Cardiac muscle cell (in vitro differentiated cells and primary cell): ENCODE data around the gene CORO7. TPM values are rescaled to one million over a fixed set of nuclear protein-coding genes. Genes with fewer than 3 reads are reported as not detected.
"Not testable (repeated sequence)": the region's sequence is repeated elsewhere in the genome, so short reads cannot be mapped to it uniquely, and the experiment has no call there.

ENCODE experiments used
- DNase-seq, 2 donors: peaks; one replicate each; pipeline versions ENCODE4 v3.0.0 to v3.0.0-alpha.2; 2010 to 2017; ENCODE audit warnings: low read depth in 1 of 2, low spot score in 1 of 2
- H3K27ac ChIP-seq: fragments of 200-600 bp; sonication (generic); 2 replicates; pipeline ENCODE4 v1.5.1; 2016
- H3K27me3 ChIP-seq: fragments of 200-600 bp; sonication (generic); 2 replicates; pipeline ENCODE4 v1.6.0; 2016; ENCODE audit warnings: control low read depth
- H3K36me3 ChIP-seq: fragments of 200-600 bp; sonication (generic); 2 replicates; pipeline ENCODE4 v1.5.1; 2016; ENCODE audit warnings: control low read depth
- H3K4me1 ChIP-seq: fragments of 200-600 bp; sonication (generic); 2 replicates; pipeline ENCODE4 v1.8.1; 2017; ENCODE audit warnings: low read depth, mild to moderate bottlenecking, mixed run types
- H3K4me3 ChIP-seq: fragments of 200-600 bp; sonication (generic); 2 replicates; pipeline ENCODE4 v1.5.1; 2016; ENCODE audit warnings: mild to moderate bottlenecking
- H3K9me3 ChIP-seq: fragments of 200-600 bp; sonication (generic); 2 replicates; pipeline ENCODE4 v1.5.1; 2017; ENCODE audit warnings: low read depth, mild to moderate bottlenecking, control low read depth
- CTCF ChIP-seq: IDR thresholded peaks from 2 replicates; pipeline ENCODE4 v1.5.1; 2012; ENCODE audit warnings: low read depth, mild to moderate bottlenecking, low read length
- polyA plus RNA-seq: library from polyadenylated mRNA; unstranded; fragments of >200 nt; fragmentation: Nextera tagmentation; extraction: Ambion mirVana; gene quantifications from 2 replicates; pipeline ENCODE4 v1.2.1, GENCODE V29; 2016
- total RNA-seq: library from RNA; depleted of rRNA; stranded (reverse); fragments of >200 nt; gene quantifications from 2 replicates; pipeline ENCODE4 v1.2.3, GENCODE V29; 2016

Gene CORO7
- total and polyA plus RNA-seq, 2 experiments from 2014 or later, result 62.1 to 66.5 TPM

GRCh38 chr16:4395055-4395726 lies 21.2 kb downstream of the CORO7 start:
- peaks cover 30% of the 10 kb centered on the region for H3K4me1 ChIP-seq
- no peaks in the 10 kb centered on the region for H3K9me3 ChIP-seq
- DNase-seq, result no peak

GRCh38 chr16:4393850-4394249 lies 22.5 kb downstream of the CORO7 start:
- DNase-seq, H3K4me3 ChIP-seq, H3K27me3 ChIP-seq, H3K9me3 ChIP-seq, H3K36me3 ChIP-seq: not testable (repeated sequence)
- Histone ChIP-seq H3K4me1 (peaks cover 43% of the 10 kb centered on the region), H3K27ac (peak overlapping the region; percentile 68)

More at GRCh38 chr16:4395055-4395726, 21.2 kb downstream of the CORO7 start:
- no peaks in the 10 kb centered on the region for H3K36me3 ChIP-seq
- no peak overlapping the region for H3K4me3 ChIP-seq
- no peak for TF ChIP-seq CTCF
- peak overlapping the region; percentile 68 for H3K27ac ChIP-seq
- H3K27me3 ChIP-seq, result no peaks in the 10 kb centered on the region

GRCh38 chr16:4393240-4393600 lies 23.2 kb downstream of the CORO7 start:
- no peaks in the 10 kb centered on the region for H3K27me3 ChIP-seq
- no peak for DNase-seq
- no peaks in the 10 kb centered on the region for H3K36me3 ChIP-seq
- H3K4me3 ChIP-seq, result no peak overlapping the region
- H3K4me1 ChIP-seq, result peaks cover 50% of the 10 kb centered on the region
- H3K27ac ChIP-seq, result peak overlapping the region; percentile 68
- no peaks in the 10 kb centered on the region for H3K9me3 ChIP-seq
- no peak for TF ChIP-seq CTCF

- no peaks in the 10 kb centered on the region for H3K27me3 ChIP-seq
- peak overlapping the region; percentile 68 for H3K27ac ChIP-seq
- no peak overlapping the region for H3K4me3 ChIP-seq
- peak; percentile 46 to 86 for DNase-seq
- TF ChIP-seq CTCF, result no peak
- peaks cover 56% of the 10 kb centered on the region for H3K4me1 ChIP-seq
- no peaks in the 10 kb centered on the region for H3K36me3 ChIP-seq
- H3K9me3 ChIP-seq, result no peaks in the 10 kb centered on the region
These were observed 23.8 kb downstream of the CORO7 start for GRCh38 chr16:4392382-4393239.

- H3K4me3 ChIP-seq, result no peak overlapping the region
- DNase-seq, result no peak
- no peaks in the 10 kb centered on the region for H3K36me3 ChIP-seq
- no peak for TF ChIP-seq CTCF
- peak overlapping the region; percentile 68 for H3K27ac ChIP-seq
- H3K9me3 ChIP-seq, result no peaks in the 10 kb centered on the region
- H3K4me1 ChIP-seq, result peaks cover 61% of the 10 kb centered on the region
- no peaks in the 10 kb centered on the region for H3K27me3 ChIP-seq
These were observed 24.6 kb downstream of the CORO7 start for GRCh38 chr16:4391631-4392381.
